Epithelial cell of esophagus (primary cell): ENCODE results near the gene MYBL2.
A peak's percentile ranks its signal among the peaks of the same experiment; 100 is the strongest.

Source experiments
- DNase-seq: peaks from one replicate; pipeline ENCODE4 v3.0.0; 2010; ENCODE audit warnings: low read depth
- H3K4me3 ChIP-seq: 2 replicates; pipeline ENCODE4 v1.5.1; 2011; ENCODE audit warnings: mild to moderate bottlenecking, low read length, control low read depth
- TF ChIP-seq, protein P1 (sequence below): IDR thresholded peaks from 2 replicates; pipeline ENCODE4 v1.5.1; 2011; ENCODE audit warnings: low read depth, mild to moderate bottlenecking, low read length, control low read depth, inconsistent platforms; ENCODE audit not compliant: insufficient read depth; ENCODE audit errors: missing control alignments

The MYBL2 gene

DNA sequence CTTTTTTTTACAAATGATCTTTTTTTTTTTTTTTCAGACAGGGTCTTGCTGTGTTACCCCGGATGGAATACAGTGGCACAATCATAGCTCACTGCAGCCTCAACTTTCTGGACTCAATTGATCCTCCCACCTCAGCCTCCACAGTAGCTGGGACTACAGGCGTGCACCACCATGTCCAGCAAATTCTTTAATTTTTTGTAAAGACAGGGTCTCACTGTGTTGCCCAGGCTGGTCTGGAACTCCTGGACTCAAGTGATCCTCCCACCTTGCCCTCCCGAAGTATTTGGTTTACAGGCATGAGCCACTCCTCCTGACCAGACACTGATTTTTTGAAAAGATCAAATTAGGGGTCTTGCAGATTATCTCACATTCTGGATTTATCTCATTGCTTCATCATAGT is 11.0 kb upstream of the MYBL2 start:
- TF ChIP-seq, protein P1, sequence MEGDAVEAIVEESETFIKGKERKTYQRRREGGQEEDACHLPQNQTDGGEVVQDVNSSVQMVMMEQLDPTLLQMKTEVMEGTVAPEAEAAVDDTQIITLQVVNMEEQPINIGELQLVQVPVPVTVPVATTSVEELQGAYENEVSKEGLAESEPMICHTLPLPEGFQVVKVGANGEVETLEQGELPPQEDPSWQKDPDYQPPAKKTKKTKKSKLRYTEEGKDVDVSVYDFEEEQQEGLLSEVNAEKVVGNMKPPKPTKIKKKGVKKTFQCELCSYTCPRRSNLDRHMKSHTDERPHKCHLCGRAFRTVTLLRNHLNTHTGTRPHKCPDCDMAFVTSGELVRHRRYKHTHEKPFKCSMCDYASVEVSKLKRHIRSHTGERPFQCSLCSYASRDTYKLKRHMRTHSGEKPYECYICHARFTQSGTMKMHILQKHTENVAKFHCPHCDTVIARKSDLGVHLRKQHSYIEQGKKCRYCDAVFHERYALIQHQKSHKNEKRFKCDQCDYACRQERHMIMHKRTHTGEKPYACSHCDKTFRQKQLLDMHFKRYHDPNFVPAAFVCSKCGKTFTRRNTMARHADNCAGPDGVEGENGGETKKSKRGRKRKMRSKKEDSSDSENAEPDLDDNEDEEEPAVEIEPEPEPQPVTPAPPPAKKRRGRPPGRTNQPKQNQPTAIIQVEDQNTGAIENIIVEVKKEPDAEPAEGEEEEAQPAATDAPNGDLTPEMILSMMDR = no peak
- H3K4me3 ChIP-seq = no peak overlapping the region
- no peak for DNase-seq

DNA sequence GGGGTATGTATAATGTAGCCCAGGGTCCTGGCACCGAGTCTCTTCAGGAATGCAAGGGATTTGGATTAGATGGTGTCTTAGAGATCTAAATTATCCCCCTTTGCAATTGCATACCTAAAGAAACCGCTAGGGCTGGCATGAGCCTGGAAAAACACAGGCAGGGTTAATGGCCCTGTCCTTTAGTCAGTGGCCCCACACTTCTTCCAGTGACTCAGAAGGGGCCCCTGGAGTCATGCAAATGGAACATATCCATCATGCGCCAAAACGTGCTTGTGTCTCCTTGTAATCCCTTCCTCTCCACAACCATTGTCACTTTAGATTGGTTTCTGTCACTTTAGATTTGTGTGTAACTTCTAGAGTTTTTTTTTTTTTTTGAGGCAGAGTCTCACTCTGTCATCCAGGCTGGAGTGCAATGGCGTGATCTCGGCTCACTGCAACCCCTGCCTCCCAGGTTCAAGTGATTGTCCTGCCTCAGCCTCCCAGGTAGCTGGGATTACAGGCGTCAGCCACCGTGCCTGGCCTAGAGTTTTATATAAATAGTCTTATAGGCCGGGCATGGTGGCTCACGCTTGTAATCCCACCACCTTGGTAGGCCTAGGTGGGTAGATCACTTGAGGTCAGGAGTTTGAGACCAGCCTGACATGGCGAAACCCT is 8.7 kb upstream of the MYBL2 start:
- DNase-seq = peak; percentile 11
- peak overlapping the region; percentile 97 for H3K4me3 ChIP-seq
- TF ChIP-seq, protein P1 = peak; percentile 21

DNA sequence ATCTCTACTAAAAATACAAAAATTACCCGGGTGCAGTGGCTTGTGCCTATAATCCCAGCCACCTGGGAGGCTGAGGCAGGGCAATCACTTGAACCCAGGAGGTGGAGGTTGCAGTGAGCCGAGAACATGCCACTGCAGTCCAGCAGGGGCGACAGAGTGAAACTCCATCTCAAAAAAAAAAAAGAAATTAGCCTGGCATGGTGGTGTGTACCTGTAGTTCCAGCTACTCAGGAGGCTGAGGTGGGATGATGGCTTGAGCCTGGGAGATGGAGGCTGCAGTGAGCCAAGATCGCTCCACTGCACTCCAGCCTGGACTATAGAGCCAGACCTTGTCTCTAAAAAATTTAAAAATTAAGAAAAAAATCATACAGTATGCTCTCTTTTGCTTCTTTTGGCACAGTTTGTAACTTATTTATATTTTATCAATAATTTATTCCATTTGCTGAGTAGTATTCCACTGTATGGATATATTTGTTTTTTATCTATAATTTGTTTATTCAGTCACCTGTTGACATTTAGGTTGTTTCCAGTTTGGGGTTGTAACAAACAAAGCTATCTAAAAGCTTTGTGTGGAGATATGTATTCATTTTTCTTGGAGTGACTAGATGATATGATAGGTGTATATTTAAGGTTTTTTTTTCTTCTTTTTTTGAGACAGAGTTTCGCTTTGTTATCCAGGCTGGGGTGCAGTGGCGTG is 8.0 kb upstream of the MYBL2 start:
- DNase-seq = no peak
- H3K4me3 ChIP-seq = no peak overlapping the region
- TF ChIP-seq, protein P1 = no peak

DNA sequence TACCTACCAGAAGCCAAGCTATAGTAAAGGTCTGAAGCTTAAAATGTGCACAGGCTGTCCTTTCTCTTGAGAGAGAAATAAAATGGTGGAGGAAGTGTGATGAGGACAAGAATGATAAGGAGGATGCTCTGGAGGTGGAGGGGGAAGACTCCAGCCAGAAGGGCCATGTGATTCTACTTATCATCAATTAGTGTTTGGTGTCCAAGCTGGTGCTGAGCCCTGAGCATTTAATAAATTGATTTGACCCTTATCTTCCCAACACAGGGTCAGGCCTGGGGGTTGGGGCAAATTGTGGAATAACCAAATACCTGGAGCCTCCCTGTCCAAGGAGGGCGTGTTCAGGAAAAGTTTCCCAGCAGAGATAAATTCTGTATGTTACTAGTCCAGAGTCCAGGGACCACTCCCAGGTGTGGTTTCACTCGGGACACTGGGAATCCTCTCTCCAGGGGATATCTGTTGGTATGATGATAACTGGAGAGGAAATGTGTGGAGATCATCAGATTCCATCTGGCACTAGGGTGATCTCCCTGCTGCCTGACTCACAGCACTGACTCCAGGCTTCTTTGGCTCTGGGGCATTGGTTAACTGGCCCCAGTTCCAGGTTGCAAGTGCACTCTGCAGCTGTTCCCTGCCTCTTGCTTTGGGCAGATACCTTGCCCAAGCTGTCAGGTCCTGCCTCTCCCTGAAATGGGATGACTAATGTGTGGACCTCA is 3.8 kb upstream of the MYBL2 start:
- DNase-seq = peak; percentile 82
- TF ChIP-seq, protein P1 = no peak
- no peak overlapping the region for H3K4me3 ChIP-seq

DNA sequence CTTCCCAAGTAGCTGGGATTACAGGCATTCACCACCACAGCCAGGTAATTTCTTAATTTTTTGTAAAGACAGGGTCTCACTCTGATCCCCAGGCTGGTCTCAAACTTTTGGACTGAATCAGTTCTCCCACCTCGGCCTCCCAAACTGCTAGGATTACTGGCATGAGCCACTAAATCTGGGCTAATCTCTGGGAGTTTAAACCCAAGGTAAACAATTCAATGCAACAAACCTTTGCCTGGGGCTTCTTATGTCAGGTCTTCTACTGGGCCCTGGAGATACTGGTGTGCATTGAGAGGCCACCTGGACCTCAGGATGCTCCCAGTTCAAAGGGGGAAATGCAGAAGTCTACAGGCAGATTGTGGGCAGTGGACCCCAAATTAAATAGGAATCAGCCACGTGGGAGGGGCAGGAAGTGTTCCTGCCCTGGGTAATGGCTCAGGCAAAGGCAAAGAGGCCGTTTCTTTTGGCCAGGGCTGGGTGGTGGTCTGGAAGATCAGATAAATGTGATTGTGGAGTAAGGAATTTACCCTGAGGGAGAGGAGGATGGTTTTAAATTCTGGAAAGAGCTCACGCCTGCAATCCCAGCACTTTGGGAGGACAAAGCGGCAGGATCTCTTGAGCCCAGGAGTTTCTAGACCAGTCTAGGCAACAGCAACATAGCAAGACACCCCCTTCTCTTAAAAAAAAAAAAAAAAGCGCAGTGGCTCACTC is 1.3 kb upstream of the MYBL2 start:
- H3K4me3 ChIP-seq = no peak overlapping the region
- TF ChIP-seq, protein P1 = no peak
- DNase-seq = no peak

DNA sequence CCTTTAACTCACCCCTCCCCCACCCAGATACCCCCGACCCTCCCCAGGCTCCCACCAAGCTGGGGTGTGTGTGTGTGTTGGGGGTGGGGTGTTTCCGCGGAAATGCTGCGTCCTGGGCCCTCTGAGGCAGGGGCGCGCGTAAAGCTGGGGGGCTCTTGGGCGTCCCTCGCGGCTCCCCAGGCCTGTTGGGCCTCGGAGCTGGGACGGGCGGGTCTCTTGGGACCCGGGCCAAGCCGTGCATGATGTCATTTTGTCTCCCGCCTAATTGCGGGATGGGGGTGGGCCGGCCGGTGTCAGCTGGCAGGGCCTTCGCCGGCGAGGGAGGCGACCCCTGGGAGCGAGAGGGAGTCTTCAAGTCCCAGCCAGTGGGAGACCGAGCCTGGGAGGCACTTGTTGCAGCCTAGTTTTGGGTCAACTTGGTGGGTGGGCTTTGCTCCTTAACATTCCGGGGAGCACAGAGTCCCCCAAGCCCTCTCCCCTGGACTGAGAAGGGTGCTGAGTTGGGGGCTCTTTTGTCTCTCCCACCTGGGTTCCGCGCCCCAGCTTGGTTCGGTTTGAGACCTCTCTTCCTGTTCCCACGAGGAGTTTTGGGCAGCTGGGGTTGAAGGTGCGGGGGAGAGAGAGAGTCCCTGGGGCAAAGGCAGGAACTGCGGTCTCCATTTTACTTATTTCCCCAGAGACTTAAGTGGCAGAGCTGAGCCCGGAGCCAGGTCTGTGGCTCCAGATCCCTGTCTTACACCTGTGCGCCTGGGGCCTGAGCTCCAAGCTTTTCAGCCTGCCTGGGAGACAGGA is 623 bp downstream of the MYBL2 start:
- TF ChIP-seq, protein P1 = no peak
- H3K4me3 ChIP-seq = peak overlapping the region; percentile 43
- no peak for DNase-seq
